Measurements from ENCODE around the gene NDUFS6.

Gene NDUFS6

GRCh38 chr5:1786621-1787471 lies 14.4 kb upstream of the NDUFS6 start:
- no peak overlapping the region for H3K4me3 ChIP-seq (replicated peaks; ENCODE audit: insufficient read depth, low read length)
- TF ChIP-seq CTCF (IDR thresholded peaks at IDR 0.05; ENCODE audit: insufficient read depth, low read length): no peak
- TF ChIP-seq GABPA (IDR thresholded peaks at IDR 0.05; ENCODE audit: low read depth): no peak
- TF ChIP-seq REST (IDR thresholded peaks at IDR 0.05; ENCODE audit: insufficient replicate concordance, low read depth): no peak
- TF ChIP-seq SPI1 (IDR thresholded peaks at IDR 0.05; ENCODE audit: borderline replicate concordance, low read depth): no peak
- no peak for TF ChIP-seq POLR2AphosphoS5 (IDR thresholded peaks at IDR 0.05; ENCODE audit: low read depth)
- no peak for DNase-seq (ENCODE audit: low read depth in 1 of 2, low spot score in 1 of 2)
- H3K27me3 ChIP-seq (ENCODE audit: insufficient read depth, poor library complexity, severe bottlenecking): no peaks in the 10 kb centered on the region
- H3K27ac ChIP-seq (replicated peaks): no peak overlapping the region

GRCh38 chr5:1787472-1788047 lies 13.6 kb upstream of the NDUFS6 start:
- no peak for TF ChIP-seq POLR2AphosphoS5 (IDR thresholded peaks at IDR 0.05; ENCODE audit: low read depth)
- no peak for TF ChIP-seq REST (IDR thresholded peaks at IDR 0.05; ENCODE audit: insufficient replicate concordance, low read depth)
- no peak for TF ChIP-seq CTCF (IDR thresholded peaks at IDR 0.05; ENCODE audit: insufficient read depth, low read length)
- TF ChIP-seq SPI1 (IDR thresholded peaks at IDR 0.05; ENCODE audit: borderline replicate concordance, low read depth): no peak
- no peak for TF ChIP-seq GABPA (IDR thresholded peaks at IDR 0.05; ENCODE audit: low read depth)
- DNase-seq (ENCODE audit: low read depth in 1 of 2, low spot score in 1 of 2): no peak
- no peaks in the 10 kb centered on the region for H3K27me3 ChIP-seq (ENCODE audit: insufficient read depth, poor library complexity, severe bottlenecking)
- H3K27ac ChIP-seq (replicated peaks): no peak overlapping the region
- no peak overlapping the region for H3K4me3 ChIP-seq (replicated peaks; ENCODE audit: insufficient read depth, low read length)

GRCh38 chr5:1788200-1788599 lies 13.0 kb upstream of the NDUFS6 start:
- DNase-seq (ENCODE audit: low read depth in 1 of 2, low spot score in 1 of 2): no peak
- Histone ChIP-seq H3K27ac (replicated peaks) (no peak overlapping the region), H3K27me3 (ENCODE audit: insufficient read depth, poor library complexity, severe bottlenecking) (no peaks in the 10 kb centered on the region), H3K4me3 (replicated peaks; ENCODE audit: insufficient read depth, low read length) (no peak overlapping the region)
- no peak for TF ChIP-seq POLR2AphosphoS5 (IDR thresholded peaks at IDR 0.05; ENCODE audit: low read depth)
- TF ChIP-seq SPI1 (IDR thresholded peaks at IDR 0.05; ENCODE audit: borderline replicate concordance, low read depth): no peak
- no peak for TF ChIP-seq CTCF (IDR thresholded peaks at IDR 0.05; ENCODE audit: insufficient read depth, low read length)
- TF ChIP-seq REST (IDR thresholded peaks at IDR 0.05; ENCODE audit: insufficient replicate concordance, low read depth): no peak
- TF ChIP-seq GABPA (IDR thresholded peaks at IDR 0.05; ENCODE audit: low read depth): no peak

All from HL-60 (cell line).